HepG2 (cell line): ENCODE data around the gene CASP4. TPM values are rescaled to one million over a fixed set of nuclear protein-coding genes. Genes with fewer than 3 reads are reported as not detected.

Source experiments
- ATAC-seq: fragments of 200-7000 bp; cut with Tn5 transposase; 3 replicates; pipeline ENCODE4 v1.9.1; 2020; ENCODE audit warnings: mild to moderate bottlenecking, moderate library complexity
- BruUV-seq: library from RNA; stranded (reverse); fragments of 400-500 nt; replicated peaks from 2 replicates; lab custom pipeline; 2021; lab: Mats Ljungman, UMichigan
- CTCF ChIA-PET: fragments of 300-600 bp; formaldehyde crosslinking; extraction: SDS; loops from one replicate; lab custom pipeline; 2021; ENCODE audit warnings: low total read pairs, inconsistent platforms, low intra/inter-chr PET ratio; lab: Yijun Ruan, JAX
- POLR2A ChIA-PET: fragments of 350-600 bp; sonication (Branson Sonifier 250); formaldehyde crosslinking; loops from one replicate; lab custom pipeline; 2020; ENCODE audit warnings: antibody characterized with exemption, inconsistent platforms; lab: Yijun Ruan, JAX
- DNase-seq: peaks from one replicate; pipeline ENCODE4 v3.0.0-alpha.2; 2015; ENCODE audit warnings: low spot score
- FAIRE-seq: peaks from 3 replicates; lab custom pipeline; 2011; peaks lifted over from hg19 to GRCh38; lab: Jason Lieb, UNC
- H2AFZ ChIP-seq: one replicate; pipeline ENCODE4 v1.6.1; 2011; ENCODE audit warnings: low read length, inconsistent platforms
- H3K27ac ChIP-seq: fragments of 300-600 bp; 3 replicates; pipeline ENCODE4 v1.8.0; 2011; ENCODE audit warnings: mixed run types, mild to moderate bottlenecking, mixed read lengths, low read length, inconsistent platforms; ENCODE audit not compliant: insufficient read depth; ENCODE audit errors: extremely low read length
- H3K27me3 ChIP-seq, 2 experiments: fragments of 200-600 bp in 1 of 2; 2 replicates in 1 of 2; 3 replicates in 1 of 2; pipeline versions ENCODE4 v1.6.0 to v1.8.0; 2011; ENCODE audit warnings: low read length in 2 of 2, mild to moderate bottlenecking in 2 of 2, moderate library complexity in 2 of 2, inconsistent platforms in 1 of 2; ENCODE audit not compliant: insufficient read depth in 2 of 2, control insufficient read depth in 1 of 2
- H3K36me3 ChIP-seq, 2 experiments: fragments of 200-600 bp in 1 of 2; replicated peaks in 1 of 2; 2 replicates in 1 of 2; 3 replicates in 1 of 2; pipeline versions ENCODE4 v1.5.1 to v1.8.0; 2011; ENCODE audit warnings: low read length in 2 of 2, inconsistent platforms in 1 of 2; ENCODE audit not compliant: insufficient read depth in 2 of 2, control insufficient read depth in 1 of 2
- H3K4me1 ChIP-seq: 2 replicates; pipeline ENCODE4 v1.5.1; 2012; ENCODE audit warnings: low read length, inconsistent platforms; ENCODE audit not compliant: insufficient read depth
- H3K4me2 ChIP-seq: 2 replicates; pipeline ENCODE4 v1.6.0; 2011; ENCODE audit warnings: low read depth, low read length, inconsistent platforms
- H3K4me3 ChIP-seq, 3 experiments: fragments of 200-600 bp in 1 of 3; sonication (generic), shearing (Covaris generic) in 1 of 3; replicated peaks in 1 of 3; 2 replicates each; pipeline ENCODE4 v1.5.1; 2011 to 2016; ENCODE audit warnings: low read length in 3 of 3, inconsistent platforms in 2 of 3, low read depth in 2 of 3, mild to moderate bottlenecking in 2 of 3, control low read depth in 1 of 3, mixed read lengths in 1 of 3; ENCODE audit not compliant: insufficient read depth in 1 of 3
- H3K79me2 ChIP-seq: one replicate; pipeline ENCODE4 v1.6.1; 2011; ENCODE audit warnings: low read length, inconsistent platforms; ENCODE audit not compliant: insufficient read depth
- H3K9ac ChIP-seq: 2 replicates; pipeline ENCODE4 v1.6.0; 2011; ENCODE audit warnings: mild to moderate bottlenecking, low read depth, low read length, inconsistent platforms; ENCODE audit not compliant: insufficient read depth
- H3K9me3 ChIP-seq: 2 replicates; pipeline ENCODE4 v1.5.1; 2012; ENCODE audit warnings: mild to moderate bottlenecking, low read length
- H4K20me1 ChIP-seq: 2 replicates; pipeline ENCODE4 v1.6.0; 2011; ENCODE audit warnings: inconsistent platforms, mild to moderate bottlenecking, low read length, moderate library complexity; ENCODE audit not compliant: insufficient read depth
- ATRX ChIP-seq: sonication (generic); formaldehyde crosslinking; IDR thresholded peaks from 2 replicates; pipeline ENCODE4 v1.4.0; 2020; ENCODE audit warnings: missing genetic modification reagents, borderline replicate concordance
- CHD2 ChIP-seq: IDR thresholded peaks from 2 replicates; pipeline ENCODE4 v1.6.1; 2011; ENCODE audit warnings: low read depth, low read length, improper control_type of control experiment
- CREM ChIP-seq, 2 experiments: sonication (generic) in 1 of 2; formaldehyde crosslinking in 1 of 2; IDR thresholded peaks; 2 replicates each; pipeline versions ENCODE4 v1.4.0 to v1.6.1; 2016 to 2020; ENCODE audit warnings: antibody characterized with exemption in 1 of 2, mild to moderate bottlenecking in 1 of 2, missing genetic modification reagents in 1 of 2
- FIP1L1 ChIP-seq: fragments of 200-400 bp; formaldehyde crosslinking; IDR thresholded peaks from 2 replicates; pipeline ENCODE4 v1.6.1; 2018; ENCODE audit warnings: low read depth, mild to moderate bottlenecking, low read length, moderate library complexity, borderline replicate concordance; ENCODE audit not compliant: insufficient read depth
- POGZ ChIP-seq: sonication (generic); formaldehyde crosslinking; IDR thresholded peaks from 2 replicates; pipeline ENCODE4 v1.4.0; 2020; ENCODE audit warnings: mild to moderate bottlenecking, missing genetic modification reagents
- RBAK ChIP-seq: sonication (generic); formaldehyde crosslinking; IDR thresholded peaks from 2 replicates; pipeline ENCODE4 v1.5.1; 2020; ENCODE audit warnings: mild to moderate bottlenecking, missing genetic modification reagents
- RNF2 ChIP-seq: fragments of 450-650 bp; conservative IDR thresholded peaks from 2 replicates; pipeline ENCODE4 v1.6.1; 2016; ENCODE audit warnings: low read depth
- TARDBP ChIP-seq: sonication (generic); formaldehyde crosslinking; IDR thresholded peaks from 2 replicates; pipeline ENCODE4 v1.8.0; 2022; ENCODE audit warnings: mild to moderate bottlenecking, missing genetic modification reagents
- U2AF2 ChIP-seq: fragments of 200-400 bp; formaldehyde crosslinking; IDR thresholded peaks from 2 replicates; pipeline ENCODE4 v1.6.1; 2017; ENCODE audit warnings: low read depth, mild to moderate bottlenecking, low read length
- ZNF260 ChIP-seq: sonication (generic); formaldehyde crosslinking; IDR thresholded peaks from 2 replicates; pipeline ENCODE4 v1.4.0; 2020; ENCODE audit warnings: missing genetic modification reagents, low read depth, mild to moderate bottlenecking, borderline replicate concordance
- ZNF496 ChIP-seq: sonication (generic); formaldehyde crosslinking; IDR thresholded peaks from 2 replicates; pipeline ENCODE4 v1.8.1; 2023; ENCODE audit warnings: mild to moderate bottlenecking, moderate library complexity, missing genetic modification reagents; ENCODE audit not compliant: insufficient replicate concordance
- WGBS: methylation state at CpG from one replicate; pipeline ENCODE4 v1.1.6; 2017; ENCODE audit warnings: low lambda C conversion rate; 5-methylcytosine and 5-hydroxymethylcytosine counted together
- in situ Hi-C: cut with HindIII; loops from 2 replicates; pipeline ENCODE4 v1.10.0; 2017; ENCODE audit warnings: low pct_unique_long_range_greater_than_20kb; ENCODE audit not compliant: extremely low pct_ligation_motif_present
- intact Hi-C: fragments of 100-400 bp; cut with micrococcal nuclease; formaldehyde crosslinking; loops from one replicate; pipeline ENCODE4 v1.10.0; 2022; ENCODE audit not compliant: unreplicated experiment
- polyA plus RNA-seq, 8 experiments: library from polyadenylated mRNA; depleted of rRNA in 3 of 8; stranded (reverse) in 7 of 8; unstranded in 1 of 8; fragments of >200 nt; fragmentation: Illumina TruSeq in 4 of 8; extraction: Trizol in 4 of 8; gene quantifications; 2 replicates each; pipeline versions ENCODE4 v1.2.1 to v1.2.3, GENCODE V29; 2011 to 2016; ENCODE audit warnings: low read depth in 4 of 8, missing spikeins in 1 of 8, mixed read lengths in 1 of 8; ENCODE audit not compliant: insufficient read depth in 1 of 8
- total RNA-seq, 5 experiments: library from RNA; depleted of rRNA; stranded (reverse); fragments of >200 nt; fragmentation: Illumina TruSeq; extraction: Trizol; gene quantifications; 2 replicates each; pipeline ENCODE4 v1.2.3, GENCODE V29; 2016; ENCODE audit warnings: low read depth in 1 of 5
- TF ChIP-seq, protein P1 (sequence below): sonication (generic); formaldehyde crosslinking; IDR thresholded peaks from 2 replicates; pipeline ENCODE4; 2020; ENCODE audit warnings: missing genetic modification reagents, mild to moderate bottlenecking, borderline replicate concordance
- TF ChIP-seq, protein P2 (sequence below): sonication (generic); formaldehyde crosslinking; IDR thresholded peaks from 2 replicates; pipeline ENCODE4 v1.5.1; 2020; ENCODE audit warnings: mild to moderate bottlenecking, missing genetic modification reagents, moderate library complexity
- TF ChIP-seq, protein P3 (sequence below): sonication (generic); formaldehyde crosslinking; IDR thresholded peaks from 2 replicates; pipeline ENCODE4 v1.4.0; 2020; ENCODE audit warnings: missing genetic modification reagents, borderline replicate concordance

CASP4 gene
- total and polyA plus RNA-seq, 2 of the 13 experiments (the other 11 are each of a cell fraction or from before 2014, with no cell fraction given), result 56.4 to 69.8 TPM

DNA sequence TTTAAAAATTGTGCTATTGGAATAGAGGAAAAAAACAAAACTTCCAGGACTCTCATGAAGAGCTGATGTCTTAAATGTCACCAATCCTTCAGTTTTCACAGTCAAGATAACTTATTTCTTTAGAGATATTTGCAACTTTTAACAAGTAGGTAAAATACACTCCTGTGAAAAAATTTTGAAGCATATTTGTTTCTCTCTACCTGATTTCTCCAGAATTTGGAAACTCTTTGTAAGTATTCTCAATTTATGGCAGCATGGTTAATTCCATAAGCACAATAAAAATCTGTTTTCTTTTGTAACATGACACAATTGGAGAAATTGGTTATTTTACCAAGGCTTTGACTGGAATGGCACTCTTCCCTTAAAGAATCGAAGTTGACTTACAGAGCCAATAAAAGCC, 4.1 kb downstream of the CASP4 start:
- FAIRE-seq (no peak), DNase-seq (no peak), ATAC-seq (no peak)
- intact Hi-C loops (loop anchor here (5.0 kb wide), 1 partner anchor 1058 kb away; the partner anchor contains the start of gene MSANTD4), in situ Hi-C loops (no loop called here)
- no peaks in the 10 kb centered on the region for H4K20me1 ChIP-seq
- WGBS, result 88% methylated on average over 1 of the region's 1 CpG
- TF ChIP-seq, protein P1, sequence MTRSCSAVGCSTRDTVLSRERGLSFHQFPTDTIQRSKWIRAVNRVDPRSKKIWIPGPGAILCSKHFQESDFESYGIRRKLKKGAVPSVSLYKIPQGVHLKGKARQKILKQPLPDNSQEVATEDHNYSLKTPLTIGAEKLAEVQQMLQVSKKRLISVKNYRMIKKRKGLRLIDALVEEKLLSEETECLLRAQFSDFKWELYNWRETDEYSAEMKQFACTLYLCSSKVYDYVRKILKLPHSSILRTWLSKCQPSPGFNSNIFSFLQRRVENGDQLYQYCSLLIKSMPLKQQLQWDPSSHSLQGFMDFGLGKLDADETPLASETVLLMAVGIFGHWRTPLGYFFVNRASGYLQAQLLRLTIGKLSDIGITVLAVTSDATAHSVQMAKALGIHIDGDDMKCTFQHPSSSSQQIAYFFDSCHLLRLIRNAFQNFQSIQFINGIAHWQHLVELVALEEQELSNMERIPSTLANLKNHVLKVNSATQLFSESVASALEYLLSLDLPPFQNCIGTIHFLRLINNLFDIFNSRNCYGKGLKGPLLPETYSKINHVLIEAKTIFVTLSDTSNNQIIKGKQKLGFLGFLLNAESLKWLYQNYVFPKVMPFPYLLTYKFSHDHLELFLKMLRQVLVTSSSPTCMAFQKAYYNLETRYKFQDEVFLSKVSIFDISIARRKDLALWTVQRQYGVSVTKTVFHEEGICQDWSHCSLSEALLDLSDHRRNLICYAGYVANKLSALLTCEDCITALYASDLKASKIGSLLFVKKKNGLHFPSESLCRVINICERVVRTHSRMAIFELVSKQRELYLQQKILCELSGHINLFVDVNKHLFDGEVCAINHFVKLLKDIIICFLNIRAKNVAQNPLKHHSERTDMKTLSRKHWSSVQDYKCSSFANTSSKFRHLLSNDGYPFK (CRISPR knock-in tag), result no peak
- no peak for TF ChIP-seq ATRX (CRISPR knock-in tag)
- TF ChIP-seq ZNF260 (CRISPR knock-in tag), result no peak
- TF ChIP-seq, protein P2, sequence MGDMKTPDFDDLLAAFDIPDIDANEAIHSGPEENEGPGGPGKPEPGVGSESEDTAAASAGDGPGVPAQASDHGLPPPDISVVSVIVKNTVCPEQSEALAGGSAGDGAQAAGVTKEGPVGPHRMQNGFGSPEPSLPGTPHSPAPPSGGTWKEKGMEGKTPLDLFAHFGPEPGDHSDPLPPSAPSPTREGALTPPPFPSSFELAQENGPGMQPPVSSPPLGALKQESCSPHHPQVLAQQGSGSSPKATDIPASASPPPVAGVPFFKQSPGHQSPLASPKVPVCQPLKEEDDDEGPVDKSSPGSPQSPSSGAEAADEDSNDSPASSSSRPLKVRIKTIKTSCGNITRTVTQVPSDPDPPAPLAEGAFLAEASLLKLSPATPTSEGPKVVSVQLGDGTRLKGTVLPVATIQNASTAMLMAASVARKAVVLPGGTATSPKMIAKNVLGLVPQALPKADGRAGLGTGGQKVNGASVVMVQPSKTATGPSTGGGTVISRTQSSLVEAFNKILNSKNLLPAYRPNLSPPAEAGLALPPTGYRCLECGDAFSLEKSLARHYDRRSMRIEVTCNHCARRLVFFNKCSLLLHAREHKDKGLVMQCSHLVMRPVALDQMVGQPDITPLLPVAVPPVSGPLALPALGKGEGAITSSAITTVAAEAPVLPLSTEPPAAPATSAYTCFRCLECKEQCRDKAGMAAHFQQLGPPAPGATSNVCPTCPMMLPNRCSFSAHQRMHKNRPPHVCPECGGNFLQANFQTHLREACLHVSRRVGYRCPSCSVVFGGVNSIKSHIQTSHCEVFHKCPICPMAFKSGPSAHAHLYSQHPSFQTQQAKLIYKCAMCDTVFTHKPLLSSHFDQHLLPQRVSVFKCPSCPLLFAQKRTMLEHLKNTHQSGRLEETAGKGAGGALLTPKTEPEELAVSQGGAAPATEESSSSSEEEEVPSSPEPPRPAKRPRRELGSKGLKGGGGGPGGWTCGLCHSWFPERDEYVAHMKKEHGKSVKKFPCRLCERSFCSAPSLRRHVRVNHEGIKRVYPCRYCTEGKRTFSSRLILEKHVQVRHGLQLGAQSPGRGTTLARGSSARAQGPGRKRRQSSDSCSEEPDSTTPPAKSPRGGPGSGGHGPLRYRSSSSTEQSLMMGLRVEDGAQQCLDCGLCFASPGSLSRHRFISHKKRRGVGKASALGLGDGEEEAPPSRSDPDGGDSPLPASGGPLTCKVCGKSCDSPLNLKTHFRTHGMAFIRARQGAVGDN, result no peak
- no peak for TF ChIP-seq RBAK (CRISPR knock-in tag)
- TF ChIP-seq RNF2, result no peak
- no peak for TF ChIP-seq U2AF2
- no peak for TF ChIP-seq CHD2
- no peak for TF ChIP-seq CREM (IDR thresholded peaks at IDR 0.05)
- no peak for TF ChIP-seq CREM (CRISPR knock-in tag; IDR thresholded peaks at IDR 0.05)
- TF ChIP-seq POGZ (CRISPR knock-in tag), result no peak
- TF ChIP-seq, protein P3, sequence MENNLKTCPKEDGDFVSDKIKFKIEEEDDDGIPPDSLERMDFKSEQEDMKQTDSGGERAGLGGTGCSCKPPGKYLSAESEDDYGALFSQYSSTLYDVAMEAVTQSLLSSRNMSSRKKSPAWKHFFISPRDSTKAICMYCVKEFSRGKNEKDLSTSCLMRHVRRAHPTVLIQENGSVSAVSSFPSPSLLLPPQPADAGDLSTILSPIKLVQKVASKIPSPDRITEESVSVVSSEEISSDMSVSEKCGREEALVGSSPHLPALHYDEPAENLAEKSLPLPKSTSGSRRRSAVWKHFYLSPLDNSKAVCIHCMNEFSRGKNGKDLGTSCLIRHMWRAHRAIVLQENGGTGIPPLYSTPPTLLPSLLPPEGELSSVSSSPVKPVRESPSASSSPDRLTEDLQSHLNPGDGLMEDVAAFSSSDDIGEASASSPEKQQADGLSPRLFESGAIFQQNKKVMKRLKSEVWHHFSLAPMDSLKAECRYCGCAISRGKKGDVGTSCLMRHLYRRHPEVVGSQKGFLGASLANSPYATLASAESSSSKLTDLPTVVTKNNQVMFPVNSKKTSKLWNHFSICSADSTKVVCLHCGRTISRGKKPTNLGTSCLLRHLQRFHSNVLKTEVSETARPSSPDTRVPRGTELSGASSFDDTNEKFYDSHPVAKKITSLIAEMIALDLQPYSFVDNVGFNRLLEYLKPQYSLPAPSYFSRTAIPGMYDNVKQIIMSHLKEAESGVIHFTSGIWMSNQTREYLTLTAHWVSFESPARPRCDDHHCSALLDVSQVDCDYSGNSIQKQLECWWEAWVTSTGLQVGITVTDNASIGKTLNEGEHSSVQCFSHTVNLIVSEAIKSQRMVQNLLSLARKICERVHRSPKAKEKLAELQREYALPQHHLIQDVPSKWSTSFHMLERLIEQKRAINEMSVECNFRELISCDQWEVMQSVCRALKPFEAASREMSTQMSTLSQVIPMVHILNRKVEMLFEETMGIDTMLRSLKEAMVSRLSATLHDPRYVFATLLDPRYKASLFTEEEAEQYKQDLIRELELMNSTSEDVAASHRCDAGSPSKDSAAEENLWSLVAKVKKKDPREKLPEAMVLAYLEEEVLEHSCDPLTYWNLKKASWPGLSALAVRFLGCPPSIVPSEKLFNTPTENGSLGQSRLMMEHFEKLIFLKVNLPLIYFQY (CRISPR knock-in tag), result no peak
- TF ChIP-seq FIP1L1, result no peak
- no peak for TF ChIP-seq ZNF496 (CRISPR knock-in tag)
- no peak for TF ChIP-seq TARDBP (CRISPR knock-in tag)
- H3K79me2 ChIP-seq, result peaks cover 8% of the 10 kb centered on the region
- H3K27ac ChIP-seq, result no peak overlapping the region
- H3K4me2 ChIP-seq, result no peak overlapping the region
- peaks cover 22% of the 10 kb centered on the region for H3K4me1 ChIP-seq
- POLR2A ChIA-PET, result no interaction called here
- no peak overlapping the region for H3K9ac ChIP-seq
- H3K36me3 ChIP-seq, result no peaks in the 10 kb centered on the region
- H3K27me3 ChIP-seq, result no peaks in the 10 kb centered on the region; a peak in 1 of 5 replicates
- BruUV-seq, result no TSS peak
- no peak overlapping the region for H3K4me3 ChIP-seq
- CTCF ChIA-PET, result no interaction called here
- H3K9me3 ChIP-seq, result 0 out of 2 replicates have a peak, but pooled peaks cover 8% of the 10 kb centered on the region
- H2AFZ ChIP-seq, result no peak overlapping the region
